Islet precursor cell (in vitro differentiated cells): ENCODE results near the gene CEMP1.

Experiments used
- DNase-seq: peaks from one replicate; pipeline ENCODE4 v3.0.0-alpha.2; 2018

CEMP1 gene

GRCh38 chr16:2518823-2519710 is 12.1 kb downstream of the CEMP1 start:
- DNase-seq, result peak; percentile 56

- DNase-seq, result peak; percentile 33
Observed at GRCh38 chr16:2517954-2518605, 13.1 kb downstream of the CEMP1 start.

GRCh38 chr16:2516391-2517240 is 14.6 kb downstream of the CEMP1 start:
- no peak for DNase-seq

GRCh38 chr16:2515180-2515851 is 15.9 kb downstream of the CEMP1 start:
- DNase-seq, result peak; percentile 54

- no peak for DNase-seq
Observed at GRCh38 chr16:2514333-2515179, 16.7 kb downstream of the CEMP1 start.

GRCh38 chr16:2513405-2514332 is 17.5 kb downstream of the CEMP1 start, which contains the start of gene ATP6V0C:
ATP6V0C (plus strand) TSS chr16:2513952; CDS start chr16:2514104, 152 bp downstream.
- DNase-seq, result peak; percentile 94

GRCh38 chr16:2512735-2513404 is 18.3 kb downstream of the CEMP1 start:
- DNase-seq, result no peak

GRCh38 chr16:2511996-2512734 is 19.0 kb downstream of the CEMP1 start:
- no peak for DNase-seq

- DNase-seq, result no peak
Observed at GRCh38 chr16:2511128-2511800, 19.9 kb downstream of the CEMP1 start.

GRCh38 chr16:2508722-2509400 is 22.3 kb downstream of the CEMP1 start:
- no peak for DNase-seq

- no peak for DNase-seq
Observed at GRCh38 chr16:2507665-2508064, 23.5 kb downstream of the CEMP1 start.

- no peak for DNase-seq
Observed at GRCh38 chr16:2507052-2507659, 24.1 kb downstream of the CEMP1 start.

- no peak for DNase-seq
Observed at GRCh38 chr16:2505695-2506094, 25.5 kb downstream of the CEMP1 start.

- no peak for DNase-seq
Observed at GRCh38 chr16:2501946-2502895, 29.0 kb downstream of the CEMP1 start.

- DNase-seq, result peak; percentile 95
Observed at GRCh38 chr16:2500918-2501750, 30.1 kb downstream of the CEMP1 start.
